ENCODE data around the gene GTPBP4.

The GTPBP4 gene

DNA sequence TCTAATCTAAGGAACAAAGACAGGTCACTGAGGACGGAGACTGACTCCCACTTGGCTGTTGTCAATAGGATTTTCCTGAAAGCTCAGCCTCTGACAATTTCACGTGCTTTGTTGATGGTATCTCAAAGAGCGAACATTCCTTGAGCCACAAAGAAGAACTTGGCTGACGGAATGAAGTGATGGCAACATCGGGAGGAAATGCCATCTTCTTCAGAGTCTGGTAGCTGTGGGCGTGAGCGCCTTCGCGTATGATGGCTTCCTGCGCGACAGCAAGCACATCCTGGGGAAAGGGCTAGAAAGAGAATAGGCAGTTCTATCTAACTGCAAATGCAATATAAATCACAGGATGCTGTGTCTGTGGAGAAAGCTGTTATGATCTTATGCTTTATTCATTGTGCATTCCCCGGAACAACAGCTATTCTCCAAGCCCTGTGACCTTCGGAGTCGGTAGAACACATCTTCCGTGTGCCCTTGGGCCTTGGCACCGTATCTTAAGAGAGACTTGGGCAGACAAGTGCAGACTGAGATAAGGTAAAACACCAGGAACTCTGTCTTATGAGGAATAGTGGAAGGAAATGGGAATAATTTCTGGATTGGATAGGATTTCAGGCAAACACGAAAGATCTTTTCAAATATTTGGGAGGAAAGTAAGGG, 19.6 kb upstream of the GTPBP4 start:
- no peak for DNase-seq

DNA sequence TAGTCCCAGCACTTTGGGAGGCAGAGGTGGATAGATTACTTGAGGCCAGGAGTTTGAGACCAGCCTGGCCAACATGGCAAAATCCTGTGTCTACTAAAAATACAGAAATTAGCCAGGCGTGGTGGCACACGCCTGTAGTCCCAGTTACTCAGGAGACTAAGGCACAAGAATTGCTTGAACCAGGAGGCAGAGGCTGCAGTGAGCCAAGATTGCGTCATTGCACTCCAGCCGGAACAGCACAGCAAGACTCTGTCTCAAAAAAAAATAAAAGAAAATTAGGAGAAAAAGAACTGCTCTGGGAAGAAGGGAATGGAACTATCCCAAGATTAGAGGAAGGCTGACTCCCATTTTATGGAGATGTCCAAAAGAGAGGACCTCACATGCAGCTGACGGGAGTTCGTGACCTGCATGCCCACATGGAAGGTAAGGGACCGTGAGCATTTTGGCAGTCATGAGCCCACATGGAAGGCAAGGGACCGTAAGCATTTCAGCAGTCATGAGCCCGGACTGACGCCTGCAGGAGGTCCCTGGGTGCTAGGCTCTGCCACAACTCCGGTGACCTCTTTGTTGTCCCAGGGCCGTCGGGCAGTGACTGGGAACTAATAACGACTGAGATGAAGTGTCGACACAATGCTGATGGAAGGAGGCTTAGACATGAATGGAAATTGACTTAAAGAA, 18.6 kb upstream of the GTPBP4 start:
- no peak for DNase-seq

DNA sequence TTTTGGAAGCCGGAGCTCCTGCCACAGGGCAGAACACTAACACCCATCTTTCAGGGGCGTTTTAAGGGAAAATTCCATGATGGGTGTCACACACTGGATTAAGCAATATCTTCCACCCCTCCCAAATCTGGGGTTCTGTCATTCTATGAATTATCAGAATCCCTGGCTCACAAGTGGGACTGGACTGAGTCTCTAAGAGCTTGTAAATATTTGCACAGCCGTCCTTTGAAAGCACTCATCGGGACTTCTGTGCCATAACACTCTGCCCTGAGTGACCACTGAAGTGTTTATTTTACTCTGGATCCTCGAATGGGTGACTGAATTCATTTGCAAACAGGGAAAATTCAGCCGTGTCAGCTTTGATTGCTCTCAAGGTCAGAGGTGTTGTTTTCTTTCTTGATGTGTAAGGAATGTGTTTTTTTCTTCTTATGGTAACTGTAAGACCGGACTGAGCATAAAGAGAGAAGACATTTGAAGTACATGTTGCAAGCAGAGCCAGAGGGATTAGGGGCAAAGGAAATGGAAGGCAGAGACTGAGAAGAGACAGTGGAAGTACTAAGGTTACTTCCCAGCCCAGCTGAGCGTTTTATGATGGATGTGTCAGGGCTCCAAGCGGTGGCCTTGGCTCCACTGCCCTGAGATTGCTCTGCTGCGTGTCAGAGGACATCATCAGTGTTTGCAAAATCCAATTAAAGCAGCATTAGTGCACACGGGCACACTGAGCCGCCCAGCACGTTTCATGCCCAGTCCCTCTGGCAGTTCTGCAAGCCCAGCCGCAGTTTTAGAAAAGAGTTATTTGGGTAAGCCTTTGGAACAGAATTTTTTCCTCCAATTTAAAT, 17.7 kb upstream of the GTPBP4 start:
- no peak for DNase-seq

DNA sequence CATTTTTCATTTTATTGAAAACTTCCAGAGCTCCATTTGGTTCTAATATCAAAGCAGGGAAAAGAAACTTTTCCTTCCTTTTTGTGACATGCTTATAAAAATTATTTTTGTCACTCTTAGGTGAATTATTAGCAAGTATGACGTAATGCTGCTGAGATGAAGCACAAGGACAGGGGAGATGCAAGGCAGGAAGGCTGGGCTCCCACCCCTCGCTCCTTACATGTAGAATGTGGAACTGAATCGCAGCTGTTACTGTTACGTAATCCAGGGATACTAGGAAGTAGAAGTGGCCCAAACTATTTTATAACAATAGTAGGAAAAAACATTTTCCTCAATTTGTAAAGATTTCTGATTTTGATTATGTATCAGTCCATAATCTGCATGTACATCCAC, 17.1 kb upstream of the GTPBP4 start:
- no peak for DNase-seq

DNA sequence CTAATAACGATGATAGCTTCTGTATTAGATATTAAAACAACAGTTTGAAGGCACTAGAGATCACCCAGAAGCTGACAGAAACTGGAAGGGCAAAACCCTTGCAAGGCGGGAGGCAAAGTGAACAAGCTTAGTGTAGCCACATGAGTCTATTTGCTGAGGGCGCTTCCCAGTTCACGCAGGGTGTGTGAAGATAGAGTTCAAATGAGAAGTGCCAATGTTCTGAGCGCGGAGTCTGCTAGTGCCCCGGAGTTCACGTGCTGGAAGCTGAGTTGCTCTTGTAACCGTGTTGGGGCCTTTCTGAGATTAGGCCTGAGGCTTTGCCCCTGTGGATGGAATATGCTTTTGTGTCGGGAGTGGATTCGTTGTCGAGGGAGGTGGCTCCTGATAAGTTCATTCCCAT, 16.6 kb upstream of the GTPBP4 start:
- DNase-seq: no peak

DNA sequence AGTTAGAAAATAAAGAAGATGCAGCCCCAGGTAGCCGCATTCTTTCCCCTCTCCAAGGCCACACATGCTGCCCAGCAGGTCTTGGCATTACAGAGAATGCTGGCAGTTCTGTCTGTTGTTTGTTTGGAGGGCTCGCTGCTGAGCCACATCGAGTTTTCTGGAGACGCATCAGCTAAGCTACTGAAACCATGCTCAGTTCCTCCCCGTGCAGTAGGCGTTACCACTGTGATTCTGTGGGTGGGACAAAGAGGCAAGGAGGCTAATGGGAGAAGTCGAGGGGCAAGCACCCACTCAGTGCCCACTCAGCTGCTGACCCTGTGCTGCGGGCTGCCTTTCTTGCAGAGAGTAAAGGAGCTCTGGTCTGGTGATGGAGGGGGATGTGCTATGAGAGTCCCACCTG, 15.5 kb upstream of the GTPBP4 start:
- DNase-seq: no peak

DNA sequence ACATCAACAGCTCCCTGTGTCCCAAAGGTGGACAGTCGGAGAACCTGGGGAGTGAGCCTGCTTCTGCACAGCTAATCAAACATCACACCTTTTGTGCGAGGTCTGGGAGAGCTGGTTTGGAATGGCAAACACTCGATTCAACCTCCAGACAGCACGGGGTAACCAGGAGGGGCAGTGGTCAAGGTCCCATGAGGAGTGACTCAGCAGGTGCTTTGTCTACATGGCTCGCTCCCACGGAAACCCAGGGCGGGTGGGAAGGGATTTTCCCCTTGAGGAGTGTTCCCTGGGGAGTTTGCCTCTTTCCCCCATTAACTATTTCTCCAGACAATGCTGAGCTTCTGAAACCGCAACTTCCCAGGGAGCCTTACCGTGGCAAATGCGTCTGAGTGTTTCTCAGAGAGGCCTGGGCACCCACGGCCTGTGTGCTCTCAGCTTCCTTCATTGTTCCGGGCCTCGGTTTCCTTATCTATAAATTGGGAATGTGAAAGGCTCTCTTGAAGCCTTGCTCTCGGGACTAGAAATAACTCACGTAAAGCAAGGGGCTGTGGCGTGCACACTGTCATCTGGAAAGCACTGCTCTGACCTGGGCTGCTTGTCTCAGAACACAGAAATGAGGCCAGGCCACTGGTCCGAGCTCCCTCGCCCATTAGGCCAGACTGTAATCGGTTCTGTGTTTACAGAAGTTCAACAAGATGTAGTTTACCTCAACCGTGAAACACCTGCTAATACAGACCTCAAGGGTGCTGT, 14.0 kb upstream of the GTPBP4 start:
- DNase-seq: no peak

DNA sequence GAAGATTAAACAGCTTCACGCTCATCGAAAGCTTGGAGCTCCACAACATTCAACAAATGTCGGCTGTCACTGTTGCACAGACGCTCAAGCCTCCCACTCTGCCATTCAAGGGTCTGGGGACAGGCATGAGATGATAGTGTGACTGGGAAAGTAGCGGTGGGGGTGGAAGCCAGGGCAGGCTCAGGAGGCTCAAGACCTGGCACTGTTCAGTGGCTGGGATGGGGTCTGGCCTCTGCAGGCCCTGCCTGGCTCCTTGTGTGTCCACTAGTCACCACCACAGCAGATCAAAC, 13.5 kb upstream of the GTPBP4 start:
- no peak for DNase-seq

DNA sequence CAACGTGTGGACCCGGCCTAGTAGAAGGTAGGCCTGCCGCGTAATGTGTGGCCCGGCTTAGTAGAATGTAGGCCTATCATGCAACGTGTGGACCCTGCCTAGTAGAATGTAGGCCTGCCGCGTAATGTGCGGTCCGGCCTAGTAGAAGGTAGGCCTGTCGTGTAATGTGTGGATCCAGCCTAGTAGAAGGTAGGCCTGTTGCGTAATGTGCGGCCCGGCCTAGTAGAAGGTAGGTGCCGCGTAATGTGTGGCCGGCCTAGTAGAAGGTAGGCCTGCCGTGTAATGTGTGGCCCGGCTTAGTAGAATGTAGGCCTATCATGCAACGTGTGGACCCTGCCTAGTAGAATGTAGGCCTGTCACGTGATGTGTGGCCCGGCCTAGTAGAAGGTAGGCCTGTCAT, 11.9 kb upstream of the GTPBP4 start:
- no peak for DNase-seq

DNA sequence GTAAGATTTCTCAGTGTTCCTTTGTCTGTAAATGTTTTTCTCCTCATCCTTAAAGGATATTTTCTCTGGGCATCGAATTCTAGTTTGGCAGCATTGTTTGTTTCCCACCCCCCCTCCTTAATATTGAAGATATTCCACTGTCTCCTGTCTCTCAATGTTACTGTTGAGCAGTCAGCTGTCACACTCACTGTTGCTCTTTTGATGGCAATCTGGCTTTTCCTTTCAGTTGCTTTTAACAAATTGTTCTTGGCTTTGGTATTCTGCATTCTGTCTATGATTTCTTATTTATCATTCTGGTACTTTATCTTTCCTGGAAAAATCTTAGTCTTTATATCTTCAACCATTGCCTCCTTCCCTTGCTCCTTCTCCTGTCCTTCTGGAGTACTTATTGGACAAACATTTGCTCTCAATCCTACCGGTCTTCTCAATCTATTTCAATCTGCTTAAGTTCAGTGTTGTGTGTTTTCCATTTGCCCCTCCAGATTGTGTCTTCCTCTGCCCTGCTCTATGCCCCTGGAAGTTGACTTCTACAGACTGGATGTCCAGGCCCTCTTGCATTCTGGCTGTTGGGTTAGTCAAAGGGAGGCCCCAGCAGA, 9.3 kb upstream of the GTPBP4 start:
- DNase-seq: peak; percentile 27

DNA sequence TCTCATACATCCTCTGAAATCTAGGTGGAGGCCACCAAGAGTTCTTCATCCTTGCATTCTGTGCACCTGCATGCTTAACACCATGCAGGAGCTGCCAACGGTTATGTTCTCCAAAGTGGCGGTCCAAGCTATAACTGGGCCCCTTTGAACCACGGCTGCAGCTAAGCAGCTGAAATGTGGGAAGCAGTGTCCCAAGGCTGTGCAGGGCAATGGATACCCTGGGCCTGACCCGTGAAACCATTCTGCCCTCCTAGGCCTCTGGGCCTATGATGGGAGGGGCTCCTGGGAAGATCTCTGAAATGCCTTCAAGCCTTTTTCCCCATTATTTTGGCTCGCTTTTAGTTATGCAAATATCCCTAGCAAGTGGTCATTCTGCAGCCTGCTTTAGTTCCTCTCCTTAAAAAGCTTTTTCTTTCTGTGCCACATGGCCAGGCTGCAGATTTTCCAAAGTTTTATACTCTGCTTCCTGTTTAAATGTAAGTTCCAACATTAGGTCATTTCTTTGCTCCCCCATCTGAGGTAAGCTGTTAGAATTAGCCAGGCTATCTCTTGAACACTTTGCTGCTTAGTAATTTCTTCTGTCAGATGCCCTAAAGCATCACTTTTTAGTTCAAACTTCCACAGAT, 7.7 kb upstream of the GTPBP4 start:
- no peak for DNase-seq

DNA sequence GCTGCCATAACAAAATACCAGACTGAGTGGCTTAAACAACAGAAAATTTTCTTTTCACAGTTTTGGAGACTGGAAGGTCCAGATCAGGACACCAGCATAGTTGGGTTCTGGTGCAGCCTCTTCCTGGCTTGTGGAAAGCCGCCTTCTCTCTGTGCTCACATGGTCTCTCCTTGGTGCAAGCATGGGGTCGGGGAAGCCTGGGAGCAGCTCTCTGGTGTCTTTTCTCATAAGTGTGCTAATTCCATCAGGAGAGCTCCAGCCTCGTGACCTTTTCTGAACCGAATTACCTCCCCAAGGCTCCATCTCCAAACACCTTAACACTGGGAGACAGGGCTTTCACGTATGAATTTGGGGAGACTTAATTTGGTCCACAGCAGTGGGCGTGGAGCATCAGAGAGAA, 4.8 kb upstream of the GTPBP4 start:
- DNase-seq: no peak

DNA sequence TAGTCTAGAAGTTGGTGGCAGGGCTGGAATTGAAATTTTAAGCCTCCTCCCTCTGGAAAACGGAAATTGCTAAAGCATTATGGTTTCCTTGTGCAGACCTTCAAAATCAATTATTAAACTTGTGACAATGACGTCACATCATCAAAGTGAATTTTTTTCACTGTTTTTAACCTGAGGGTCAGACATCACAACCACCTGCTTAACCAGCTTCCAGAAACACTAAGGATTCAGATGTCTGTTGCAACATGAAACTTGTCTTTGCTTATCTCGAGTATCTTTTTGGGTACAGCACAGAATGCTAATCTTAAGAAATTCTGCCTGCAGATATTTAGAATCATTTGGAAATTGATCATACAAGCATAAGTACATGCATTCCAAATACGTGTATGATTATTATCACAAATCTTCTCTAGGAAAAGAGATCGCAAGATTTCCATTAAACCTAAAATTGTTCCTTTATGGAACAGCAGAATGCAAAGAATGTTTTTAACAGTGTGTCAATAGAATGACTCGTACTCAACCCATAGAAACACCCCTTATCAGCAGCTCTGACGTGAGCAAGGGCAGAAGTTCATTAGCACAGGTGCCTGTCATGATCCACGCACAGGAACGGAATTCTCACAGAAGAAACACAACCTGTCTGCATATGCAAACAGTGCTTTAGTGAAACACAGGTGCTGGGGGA, 4.1 kb upstream of the GTPBP4 start:
- no peak for DNase-seq

DNA sequence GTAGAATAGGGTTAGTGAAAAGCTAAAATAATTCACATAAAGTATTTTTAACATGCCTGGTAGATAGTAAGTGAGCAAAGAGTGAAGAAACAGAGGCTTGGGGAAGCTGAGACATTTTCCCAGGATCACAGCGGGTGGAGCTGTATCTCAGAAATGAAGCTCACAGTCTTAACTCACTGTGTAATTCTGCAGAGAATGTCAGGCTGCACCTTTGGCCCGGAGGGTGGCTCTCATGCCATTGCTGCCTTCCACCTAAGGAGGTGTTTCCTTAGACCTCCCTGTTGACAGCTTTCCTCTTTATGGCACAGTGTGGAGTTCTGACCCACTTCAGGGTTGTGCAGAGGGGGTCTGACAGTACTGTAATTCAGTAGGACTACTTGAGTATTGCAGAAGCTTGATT, 2.9 kb upstream of the GTPBP4 start:
- DNase-seq: no peak

DNA sequence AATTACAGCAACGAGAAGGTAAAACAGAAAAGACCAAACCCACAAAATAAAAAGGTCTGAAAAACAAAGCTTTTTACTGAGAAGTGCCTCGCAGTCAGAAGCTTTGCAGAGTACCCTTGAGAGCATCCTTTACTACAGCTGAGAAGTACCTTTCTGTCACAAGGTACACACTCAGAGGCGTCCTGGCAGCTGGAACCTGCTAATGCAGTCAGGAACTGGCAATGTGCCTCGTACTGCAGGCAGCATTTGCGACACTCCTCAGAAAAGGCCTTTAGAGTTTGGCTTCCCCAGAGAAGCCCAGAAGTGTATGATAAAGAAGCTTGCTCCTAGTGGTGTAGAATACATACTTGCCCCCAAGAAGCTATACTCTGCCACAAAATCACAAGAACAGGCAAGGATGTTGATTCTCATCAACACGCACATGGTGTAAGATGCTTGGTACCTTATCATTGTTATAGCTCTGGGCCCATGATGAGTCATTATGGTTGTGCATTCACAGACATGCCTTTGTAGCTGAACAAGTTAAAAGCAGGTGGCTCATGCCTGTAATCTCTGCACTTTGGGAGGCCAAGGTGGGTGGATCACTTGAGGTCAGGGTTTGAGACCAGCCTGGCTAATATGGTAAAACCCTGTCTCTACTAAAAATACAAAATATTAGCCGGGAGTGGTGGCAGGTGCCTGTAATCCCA, 2.0 kb upstream of the GTPBP4 start:
- DNase-seq: peak; percentile 73

DNA sequence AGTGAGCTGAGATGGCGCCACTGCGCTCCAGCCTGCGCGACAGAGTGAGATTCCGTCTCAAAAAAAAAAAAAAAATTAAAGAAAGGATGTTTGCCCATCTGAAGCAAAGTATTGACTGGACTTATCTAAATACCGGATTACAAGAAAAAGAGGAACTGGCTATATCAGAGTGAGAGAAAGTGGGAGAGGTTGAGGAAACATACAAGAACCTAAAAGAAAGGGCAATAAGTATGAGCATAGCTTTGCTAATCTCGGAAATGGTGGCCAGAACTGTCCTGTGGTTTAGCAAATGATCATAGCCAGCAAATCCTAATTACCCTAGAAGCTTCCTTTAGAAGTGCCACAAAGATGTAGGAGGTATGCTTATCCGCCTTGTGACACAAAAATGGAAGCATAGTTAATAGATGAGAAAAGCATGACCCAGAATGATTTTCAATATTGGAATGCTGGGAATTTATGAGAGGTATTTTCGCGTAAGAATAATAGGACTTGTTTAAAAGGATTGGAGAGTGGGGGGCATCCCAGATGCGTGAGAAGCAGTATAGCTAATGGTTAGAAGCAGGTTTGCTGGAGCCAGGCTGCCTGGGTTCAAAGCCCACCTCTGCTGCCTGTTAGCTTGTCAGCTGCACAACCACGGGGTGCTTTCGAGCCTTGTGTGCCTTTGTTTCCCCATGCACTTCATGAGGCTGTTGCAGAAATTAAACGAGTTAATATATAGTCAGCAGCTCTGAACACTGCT, 1.2 kb upstream of the GTPBP4 start:
- peak; percentile 44 for DNase-seq

DNA sequence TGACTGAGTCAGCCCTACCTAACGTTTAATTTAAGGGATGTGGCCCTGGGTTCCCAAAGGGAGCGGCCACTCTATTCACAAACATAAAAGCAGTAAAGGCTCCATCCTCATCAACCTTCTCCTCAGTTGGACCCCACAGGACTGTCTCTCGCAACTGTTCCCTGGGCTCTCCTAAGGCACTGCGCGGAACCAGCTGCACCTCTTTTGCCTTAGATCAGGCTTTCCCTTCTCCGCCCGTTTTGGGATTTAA, 689 bp upstream of the GTPBP4 start:
- DNase-seq: no peak

DNA sequence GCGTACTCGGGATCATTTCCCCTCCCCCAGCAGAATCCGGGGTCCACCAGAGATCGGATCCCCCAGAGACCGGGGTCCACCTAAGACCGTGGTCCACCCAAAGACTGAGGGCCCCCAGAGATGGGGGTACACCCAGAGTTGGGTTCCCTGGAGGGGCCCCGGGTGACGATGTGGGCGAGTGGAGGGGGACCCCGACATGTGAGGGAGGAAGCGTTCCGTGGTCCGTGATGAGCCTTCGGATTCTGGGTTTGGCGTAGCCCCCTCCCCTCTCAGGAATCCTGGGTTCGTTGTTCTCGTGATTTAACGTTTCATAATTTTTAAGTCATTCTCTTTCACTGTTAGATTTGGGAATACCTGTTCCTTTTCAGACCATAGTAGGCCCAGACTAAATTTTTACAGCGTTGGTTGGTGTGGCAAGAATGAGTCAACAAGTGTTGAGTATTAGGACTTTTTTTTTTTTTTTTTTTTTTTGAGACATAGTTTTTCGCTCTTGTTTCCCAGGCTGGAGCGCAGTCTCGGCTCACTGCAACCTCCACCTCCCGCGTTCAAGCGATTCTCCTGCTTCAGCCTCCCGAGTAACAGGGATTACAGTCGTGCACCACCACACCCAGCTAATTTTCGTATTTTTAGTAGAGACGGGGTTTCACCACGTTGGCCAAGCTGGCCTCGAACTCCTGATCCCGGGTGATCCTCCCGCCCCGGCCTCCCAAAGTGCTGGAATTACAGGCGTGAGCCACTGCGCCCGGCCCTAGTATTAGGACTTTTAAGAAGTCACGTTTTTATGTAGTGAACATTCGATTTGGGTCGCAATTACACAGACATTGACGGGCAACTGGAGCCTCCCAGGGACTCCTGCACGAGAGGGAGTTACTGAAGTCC, 672 bp downstream of the GTPBP4 start:
- DNase-seq: peak; percentile 21

DNA sequence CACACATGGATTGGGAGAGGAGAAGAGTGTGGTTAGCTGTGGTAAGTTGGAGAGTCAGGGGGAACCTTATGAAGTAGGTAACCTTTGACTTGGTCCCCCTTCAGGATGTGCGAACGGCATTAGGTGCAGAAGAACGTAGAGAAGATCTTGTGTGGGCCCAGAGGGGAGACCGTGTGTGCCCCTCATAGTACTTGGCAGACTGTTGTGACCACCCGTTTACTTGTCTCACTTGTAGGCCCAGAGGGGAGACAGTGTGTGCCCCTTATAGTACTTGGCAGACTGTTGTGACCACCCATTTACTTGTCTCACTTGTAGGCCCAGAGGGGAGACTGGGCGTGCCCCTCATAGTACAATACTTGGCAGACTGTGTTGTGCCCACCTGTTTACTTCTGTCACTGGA, 2.6 kb downstream of the GTPBP4 start:
- peak; percentile 47 for DNase-seq

DNA sequence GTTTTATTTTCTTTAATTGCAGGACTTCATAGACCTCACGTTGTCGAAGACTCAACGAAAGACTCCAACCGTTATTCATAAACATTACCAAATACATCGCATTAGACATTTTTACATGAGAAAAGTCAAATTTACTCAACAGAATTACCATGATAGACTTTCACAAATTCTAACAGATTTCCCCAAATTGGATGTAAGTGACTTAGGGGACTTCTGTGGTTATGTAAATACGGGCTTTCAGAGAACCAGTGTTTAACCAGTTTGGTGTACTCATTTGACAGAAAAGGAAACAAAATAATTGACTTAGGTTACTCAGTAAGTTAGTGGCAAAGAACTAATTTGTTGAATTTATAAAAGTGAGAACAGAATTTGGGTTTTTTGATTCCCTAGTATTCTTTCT, 4.2 kb downstream of the GTPBP4 start:
- DNase-seq: no peak

Measured in hematopoietic multipotent progenitor cell treated with erythropoietin and hydrocortisone succinate and interleukin-3 and kit ligand, for 6 days (in vitro differentiated cells).